NB4 (cell line): ENCODE measurements around the gene HDAC4.

Experiments
- POLR2A ChIP-seq: IDR thresholded peaks from 2 replicates; pipeline ENCODE4 v1.6.1; 2011; ENCODE audit warnings: mild to moderate bottlenecking; ENCODE audit not compliant: insufficient read length; ENCODE audit errors: extremely low read depth
- TF ChIP-seq, protein P1 (sequence below): IDR thresholded peaks from one replicate; pipeline ENCODE4 v1.5.1; 2012; ENCODE audit warnings: low read depth, low read length

DNA sequence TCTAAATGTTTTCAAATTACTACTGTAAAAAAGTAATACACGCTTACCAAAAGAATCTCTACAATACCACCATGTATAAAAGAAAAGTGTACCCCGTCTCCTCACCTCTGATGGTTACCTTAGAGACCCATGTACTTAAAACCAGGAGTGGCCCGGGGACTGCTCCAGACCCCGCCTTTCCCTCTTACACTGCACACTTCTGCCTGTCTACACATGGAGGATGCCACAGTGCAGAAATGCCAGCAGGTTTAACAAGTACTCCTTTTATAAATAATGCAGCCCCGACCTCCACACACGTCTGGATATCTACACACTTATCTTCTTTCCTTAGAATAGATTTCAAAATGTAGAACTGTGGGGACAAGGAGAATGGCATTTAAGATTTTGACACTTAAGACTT, 5.3 kb downstream of the HDAC4 start:
- TF ChIP-seq, protein P1, sequence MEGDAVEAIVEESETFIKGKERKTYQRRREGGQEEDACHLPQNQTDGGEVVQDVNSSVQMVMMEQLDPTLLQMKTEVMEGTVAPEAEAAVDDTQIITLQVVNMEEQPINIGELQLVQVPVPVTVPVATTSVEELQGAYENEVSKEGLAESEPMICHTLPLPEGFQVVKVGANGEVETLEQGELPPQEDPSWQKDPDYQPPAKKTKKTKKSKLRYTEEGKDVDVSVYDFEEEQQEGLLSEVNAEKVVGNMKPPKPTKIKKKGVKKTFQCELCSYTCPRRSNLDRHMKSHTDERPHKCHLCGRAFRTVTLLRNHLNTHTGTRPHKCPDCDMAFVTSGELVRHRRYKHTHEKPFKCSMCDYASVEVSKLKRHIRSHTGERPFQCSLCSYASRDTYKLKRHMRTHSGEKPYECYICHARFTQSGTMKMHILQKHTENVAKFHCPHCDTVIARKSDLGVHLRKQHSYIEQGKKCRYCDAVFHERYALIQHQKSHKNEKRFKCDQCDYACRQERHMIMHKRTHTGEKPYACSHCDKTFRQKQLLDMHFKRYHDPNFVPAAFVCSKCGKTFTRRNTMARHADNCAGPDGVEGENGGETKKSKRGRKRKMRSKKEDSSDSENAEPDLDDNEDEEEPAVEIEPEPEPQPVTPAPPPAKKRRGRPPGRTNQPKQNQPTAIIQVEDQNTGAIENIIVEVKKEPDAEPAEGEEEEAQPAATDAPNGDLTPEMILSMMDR: no peak
- TF ChIP-seq POLR2A: no peak
